GM10266 (cell line): Measurements from ENCODE around the gene UMAD1.
"Not testable (repeated sequence)": the region's sequence is repeated elsewhere in the genome, so short reads cannot be mapped to it uniquely, and the experiment has no call there.

Experiments used
- DNase-seq: peaks from one replicate; pipeline ENCODE4 v3.0.0; 2012; ENCODE audit errors: extremely low spot score
- CTCF ChIP-seq: IDR thresholded peaks from 2 replicates; pipeline ENCODE4 v1.5.1; 2012; ENCODE audit warnings: mild to moderate bottlenecking, low read depth; ENCODE audit not compliant: control insufficient read depth, insufficient read depth; ENCODE audit errors: missing control alignments

The UMAD1 gene

GRCh38 chr7:7652798-7653540 lies 12.4 kb downstream of the UMAD1 start:
- TF ChIP-seq CTCF = no peak

GRCh38 chr7:7653593-7654187 lies 13.1 kb downstream of the UMAD1 start:
- DNase-seq = no peak

More at GRCh38 chr7:7652798-7653540, 12.4 kb downstream of the UMAD1 start:
- no peak for DNase-seq

GRCh38 chr7:7654964-7655715 lies 14.6 kb downstream of the UMAD1 start:
- no peak for TF ChIP-seq CTCF
- DNase-seq = no peak

More at GRCh38 chr7:7653593-7654187, 13.1 kb downstream of the UMAD1 start:
- TF ChIP-seq CTCF = peak; percentile 27

- not testable (repeated sequence) for DNase-seq
These were observed 15.9 kb downstream of the UMAD1 start for GRCh38 chr7:7656459-7656858.

DNA sequence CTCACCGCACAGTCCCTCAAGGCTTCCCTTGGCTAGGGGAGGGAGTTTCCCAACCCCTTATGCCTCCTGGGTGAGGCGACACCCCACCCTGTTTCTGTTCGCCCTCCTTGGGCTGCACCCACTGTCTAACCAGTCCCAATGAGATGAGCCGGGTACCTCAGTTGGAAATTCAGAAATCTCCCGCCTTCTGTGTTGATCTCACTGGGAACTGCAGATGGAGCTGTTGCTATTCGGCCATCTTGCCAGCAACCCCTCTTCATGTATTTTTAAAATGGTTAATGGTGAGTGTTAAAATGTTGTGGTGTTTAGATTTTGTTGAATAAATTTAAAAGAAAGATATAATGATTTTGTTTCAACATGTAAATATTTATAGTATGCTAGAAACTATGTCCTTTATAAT lies 22.0 kb downstream of the UMAD1 start:
- DNase-seq = no peak
- peak; percentile 11 for TF ChIP-seq CTCF

DNA sequence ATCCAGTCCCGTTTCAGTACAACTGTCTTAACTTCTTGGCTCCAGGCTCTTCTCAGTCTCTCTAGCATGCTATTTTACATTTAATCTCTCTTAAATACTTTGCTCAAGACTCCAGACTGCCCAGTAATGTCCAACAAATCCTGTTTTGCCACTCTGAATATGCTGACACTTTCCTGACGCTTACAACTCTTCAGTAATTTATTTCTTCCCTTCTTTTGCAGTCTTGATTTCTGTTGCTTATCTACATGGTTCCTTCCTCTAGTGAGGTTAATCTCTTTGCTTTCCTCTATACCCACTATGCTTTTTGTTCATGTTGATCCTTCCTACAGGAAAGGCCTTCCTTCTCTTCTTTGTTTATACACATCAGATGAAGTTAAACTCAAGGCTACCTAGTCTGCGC lies 23.7 kb downstream of the UMAD1 start:
- DNase-seq = no peak
- no peak for TF ChIP-seq CTCF

GRCh38 chr7:7665031-7665430 lies 24.5 kb downstream of the UMAD1 start:
- DNase-seq = no peak
- no peak for TF ChIP-seq CTCF
